ENCODE data around the gene AP1S2. TPM values are rescaled to one million over a fixed set of nuclear protein-coding genes. Genes with fewer than 3 reads are reported as not detected.

AP1S2 gene
- total and polyA plus RNA-seq, 9 of the 15 experiments (the other 6 are each of a cell fraction or from before 2014, with no cell fraction given), result 11.1 to 64.2 (median 25.8) TPM

DNA sequence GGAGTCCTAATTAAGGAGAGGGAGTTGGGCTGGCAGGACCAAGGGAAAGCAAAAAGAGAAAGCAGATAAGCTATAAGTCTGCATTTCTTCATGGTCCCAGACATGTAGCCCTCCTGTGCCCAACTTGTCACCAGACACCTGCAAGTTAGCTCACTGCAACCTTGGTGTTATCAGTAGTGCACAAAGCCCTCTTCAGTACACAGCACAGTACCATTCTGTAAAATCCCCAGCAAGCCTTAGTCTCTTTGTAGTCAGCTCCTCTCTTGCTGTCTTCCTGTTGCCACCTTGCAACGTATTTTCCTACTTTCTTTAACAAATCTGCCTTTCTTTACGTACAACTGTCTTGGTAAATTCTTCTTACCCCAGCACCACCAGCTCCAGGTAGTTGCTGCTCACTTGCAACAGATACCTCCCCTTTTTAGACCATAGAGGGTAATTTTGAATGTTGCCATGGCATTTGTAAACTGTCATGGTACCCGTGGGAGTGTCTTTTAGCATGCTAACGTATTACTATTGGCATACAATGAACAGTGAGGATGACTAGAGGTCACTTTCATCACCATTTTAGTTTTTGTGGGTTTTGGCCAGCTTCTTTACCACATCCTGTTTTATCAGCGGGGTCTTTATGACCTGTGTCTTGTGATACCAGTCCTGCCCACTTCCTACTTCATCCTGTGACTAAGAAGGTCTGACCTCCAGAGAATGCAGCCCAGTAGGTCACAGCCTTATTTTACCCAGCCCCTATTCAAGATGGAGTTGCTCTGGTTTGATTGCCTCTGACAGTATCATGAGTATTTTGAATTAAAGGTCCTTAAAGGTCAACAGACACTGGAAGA, 28.3 kb upstream of the AP1S2 start (continued):
- TF ChIP-seq SP2 (IDR thresholded peaks at IDR 0.05; ENCODE audit: extremely low read depth, low read depth, low read length, poor library complexity, severe bottlenecking), result no peak
- TF ChIP-seq PHB (CRISPR knock-in tag; IDR thresholded peaks at IDR 0.05), result no peak
- TF ChIP-seq ZNF76 (CRISPR knock-in tag; IDR thresholded peaks at IDR 0.05; ENCODE audit: borderline replicate concordance), result peak; percentile 98
- peak; percentile 95 for TF ChIP-seq PATZ1 (CRISPR knock-in tag; IDR thresholded peaks at IDR 0.05; ENCODE audit: borderline replicate concordance)
- no peak for TF ChIP-seq ZNF232 (CRISPR knock-in tag; IDR thresholded peaks at IDR 0.05)
- TF ChIP-seq POLR2AphosphoS2 (IDR thresholded peaks at IDR 0.05; ENCODE audit: low read length), result no peak
- TF ChIP-seq, protein P1, sequence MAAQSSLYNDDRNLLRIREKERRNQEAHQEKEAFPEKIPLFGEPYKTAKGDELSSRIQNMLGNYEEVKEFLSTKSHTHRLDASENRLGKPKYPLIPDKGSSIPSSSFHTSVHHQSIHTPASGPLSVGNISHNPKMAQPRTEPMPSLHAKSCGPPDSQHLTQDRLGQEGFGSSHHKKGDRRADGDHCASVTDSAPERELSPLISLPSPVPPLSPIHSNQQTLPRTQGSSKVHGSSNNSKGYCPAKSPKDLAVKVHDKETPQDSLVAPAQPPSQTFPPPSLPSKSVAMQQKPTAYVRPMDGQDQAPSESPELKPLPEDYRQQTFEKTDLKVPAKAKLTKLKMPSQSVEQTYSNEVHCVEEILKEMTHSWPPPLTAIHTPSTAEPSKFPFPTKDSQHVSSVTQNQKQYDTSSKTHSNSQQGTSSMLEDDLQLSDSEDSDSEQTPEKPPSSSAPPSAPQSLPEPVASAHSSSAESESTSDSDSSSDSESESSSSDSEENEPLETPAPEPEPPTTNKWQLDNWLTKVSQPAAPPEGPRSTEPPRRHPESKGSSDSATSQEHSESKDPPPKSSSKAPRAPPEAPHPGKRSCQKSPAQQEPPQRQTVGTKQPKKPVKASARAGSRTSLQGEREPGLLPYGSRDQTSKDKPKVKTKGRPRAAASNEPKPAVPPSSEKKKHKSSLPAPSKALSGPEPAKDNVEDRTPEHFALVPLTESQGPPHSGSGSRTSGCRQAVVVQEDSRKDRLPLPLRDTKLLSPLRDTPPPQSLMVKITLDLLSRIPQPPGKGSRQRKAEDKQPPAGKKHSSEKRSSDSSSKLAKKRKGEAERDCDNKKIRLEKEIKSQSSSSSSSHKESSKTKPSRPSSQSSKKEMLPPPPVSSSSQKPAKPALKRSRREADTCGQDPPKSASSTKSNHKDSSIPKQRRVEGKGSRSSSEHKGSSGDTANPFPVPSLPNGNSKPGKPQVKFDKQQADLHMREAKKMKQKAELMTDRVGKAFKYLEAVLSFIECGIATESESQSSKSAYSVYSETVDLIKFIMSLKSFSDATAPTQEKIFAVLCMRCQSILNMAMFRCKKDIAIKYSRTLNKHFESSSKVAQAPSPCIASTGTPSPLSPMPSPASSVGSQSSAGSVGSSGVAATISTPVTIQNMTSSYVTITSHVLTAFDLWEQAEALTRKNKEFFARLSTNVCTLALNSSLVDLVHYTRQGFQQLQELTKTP (IDR thresholded peaks at IDR 0.05; ENCODE audit: low read depth in 1 of 2, partially characterized antibody in 2 of 2), result no peak
- TF ChIP-seq ZHX1 (conservative IDR thresholded peaks at IDR 0.05; ENCODE audit: low read length), result no peak
- no peak for TF ChIP-seq NFATC3 (IDR thresholded peaks at IDR 0.05)
- TF ChIP-seq ESRRA (IDR thresholded peaks at IDR 0.05; ENCODE audit: borderline replicate concordance, low read depth), result peak; percentile 74; the same call in 1 of the 2 replicates
- peak; percentile 85; the same call in 1 of the 2 replicates for TF ChIP-seq MEF2D (tag; conservative IDR thresholded peaks at IDR 0.05; ENCODE audit: low read depth)
- TF ChIP-seq FOXP1 (CRISPR knock-in tag; IDR thresholded peaks at IDR 0.05), result no peak
- TF ChIP-seq HMG20A (CRISPR knock-in tag; conservative IDR thresholded peaks at IDR 0.05), result peak; percentile 78; the same call in 1 of the 2 replicates
- TF ChIP-seq HDAC1 (IDR thresholded peaks at IDR 0.05), result no peak
- no peak for TF ChIP-seq ZNF551 (CRISPR knock-in tag; IDR thresholded peaks at IDR 0.05)
- TF ChIP-seq RBM17 (IDR thresholded peaks at IDR 0.05; ENCODE audit: borderline replicate concordance, low read depth, low read length), result no peak
- TF ChIP-seq FOXJ2 (tag; IDR thresholded peaks at IDR 0.05), result no peak
- no peak for TF ChIP-seq ZNF764 (CRISPR knock-in tag; IDR thresholded peaks at IDR 0.05; ENCODE audit: low read depth)
- no peak for TF ChIP-seq SREBF2 (CRISPR knock-in tag; IDR thresholded peaks at IDR 0.05)
- peak; percentile 91 for TF ChIP-seq ZSCAN32 (CRISPR knock-in tag; IDR thresholded peaks at IDR 0.05)
